H9 (cell line): ENCODE data around the gene CEMIP2. TPM values are rescaled to one million over a fixed set of nuclear protein-coding genes. Genes with fewer than 3 reads are reported as not detected.

Experiments
- DNase-seq: peaks from one replicate; pipeline ENCODE4 v3.0.0-alpha.2; 2017
- H2AFZ ChIP-seq: one replicate; pipeline ENCODE4 v1.6.1; 2013; ENCODE audit warnings: mild to moderate bottlenecking, low read length, control low read depth, moderate library complexity
- H2AK5ac ChIP-seq: 2 replicates; pipeline ENCODE4 v1.6.1; 2013; ENCODE audit warnings: low read length, control low read depth, mixed read lengths; ENCODE audit not compliant: insufficient read length
- H2BK120ac ChIP-seq: one replicate; pipeline ENCODE4 v1.6.1; 2013; ENCODE audit warnings: low read depth, mild to moderate bottlenecking, low read length, control low read depth, inconsistent platforms; ENCODE audit not compliant: poor library complexity, severe bottlenecking
- H2BK12ac ChIP-seq: 2 replicates; pipeline ENCODE4 v1.6.1; 2013; ENCODE audit warnings: low read length, control low read depth, mixed read lengths, low read depth; ENCODE audit not compliant: insufficient read length
- H2BK15ac ChIP-seq: 2 replicates; pipeline ENCODE4 v1.6.1; 2013; ENCODE audit warnings: low read depth, low read length, control low read depth
- H2BK20ac ChIP-seq: one replicate; pipeline ENCODE4 v1.6.1; 2013; ENCODE audit warnings: low read depth, mild to moderate bottlenecking, low read length, control low read depth, inconsistent platforms; ENCODE audit not compliant: poor library complexity, severe bottlenecking
- H2BK5ac ChIP-seq: 2 replicates; pipeline ENCODE4 v1.6.1; 2013; ENCODE audit warnings: low read length, control low read depth, mixed read lengths; ENCODE audit not compliant: insufficient read length
- H3K14ac ChIP-seq: 2 replicates; pipeline ENCODE4 v1.6.1; 2013; ENCODE audit warnings: low read length, control low read depth; ENCODE audit not compliant: insufficient read depth
- H3K18ac ChIP-seq: 2 replicates; pipeline ENCODE4 v1.6.1; 2013; ENCODE audit warnings: low read depth, mild to moderate bottlenecking, mixed read lengths, low read length, control low read depth; ENCODE audit not compliant: insufficient read length
- H3K23ac ChIP-seq: 2 replicates; pipeline ENCODE4 v1.6.1; 2013; ENCODE audit warnings: low read length, control low read depth, mixed read lengths, low read depth; ENCODE audit not compliant: insufficient read length
- H3K23me2 ChIP-seq: 2 replicates; pipeline ENCODE4 v1.6.1; 2013; ENCODE audit warnings: low read depth, mild to moderate bottlenecking, mixed read lengths, low read length, control low read depth; ENCODE audit not compliant: insufficient read length, poor library complexity, severe bottlenecking
- H3K27ac ChIP-seq: 2 replicates; pipeline ENCODE4 v1.5.1; 2013; ENCODE audit warnings: low read length, control low read depth, mixed read lengths, low read depth; ENCODE audit not compliant: insufficient read length
- H3K27me3 ChIP-seq: 2 replicates; pipeline ENCODE4 v1.6.1; 2013; ENCODE audit warnings: low read length, control low read depth, inconsistent platforms; ENCODE audit not compliant: insufficient read depth
- H3K4ac ChIP-seq: 2 replicates; pipeline ENCODE4 v1.6.1; 2013; ENCODE audit warnings: low read depth, mild to moderate bottlenecking, control low read depth, inconsistent platforms, low read length, moderate library complexity
- H3K4me1 ChIP-seq: 2 replicates; pipeline ENCODE4 v1.6.1; 2013; ENCODE audit warnings: low read length, control low read depth, inconsistent platforms; ENCODE audit not compliant: insufficient read depth
- H3K4me2 ChIP-seq: 2 replicates; pipeline ENCODE4 v1.6.1; 2013; ENCODE audit warnings: low read length, control low read depth, mixed read lengths; ENCODE audit not compliant: insufficient read length, insufficient read depth
- H3K56ac ChIP-seq: 2 replicates; pipeline ENCODE4 v1.6.1; 2013; ENCODE audit warnings: low read depth, mild to moderate bottlenecking, mixed read lengths, low read length, control low read depth; ENCODE audit not compliant: insufficient read length
- H3K79me1 ChIP-seq: 2 replicates; pipeline ENCODE4 v1.6.1; 2013; ENCODE audit warnings: low read depth, mild to moderate bottlenecking, moderate library complexity, low read length, control low read depth, inconsistent platforms; ENCODE audit not compliant: insufficient read depth, poor library complexity, severe bottlenecking
- H3K79me2 ChIP-seq: 2 replicates; pipeline ENCODE4 v1.6.1; 2013; ENCODE audit warnings: low read length, control low read depth, inconsistent platforms; ENCODE audit not compliant: insufficient read depth
- H3K9ac ChIP-seq: 2 replicates; pipeline ENCODE4 v1.6.1; 2013; ENCODE audit warnings: low read length, control low read depth, mixed read lengths; ENCODE audit not compliant: insufficient read length; ENCODE audit errors: extremely low read depth
- H3K9me3 ChIP-seq: one replicate; pipeline ENCODE4 v1.6.1; 2013; ENCODE audit warnings: low read depth, low read length, inconsistent platforms; ENCODE audit not compliant: control insufficient read depth
- H3T11ph ChIP-seq: one replicate; pipeline ENCODE4 v1.6.1; 2013; ENCODE audit warnings: mild to moderate bottlenecking, low read length, control low read depth, inconsistent platforms
- H4K20me1 ChIP-seq: one replicate; pipeline ENCODE4 v1.6.1; 2013; ENCODE audit not compliant: control insufficient read depth, insufficient read length, insufficient read depth
- H4K5ac ChIP-seq: 2 replicates; pipeline ENCODE4 v1.6.1; 2013; ENCODE audit warnings: low read depth, mild to moderate bottlenecking, mixed read lengths, low read length, control low read depth; ENCODE audit not compliant: insufficient read length
- H4K8ac ChIP-seq: replicated peaks from 2 replicates; pipeline ENCODE4 v1.6.1; 2013; ENCODE audit warnings: low read length, control low read depth, mixed read lengths, low read depth; ENCODE audit not compliant: insufficient read length
- H4K91ac ChIP-seq: 2 replicates; pipeline ENCODE4 v1.6.1; 2013; ENCODE audit warnings: low read depth, mild to moderate bottlenecking, moderate library complexity, mixed read lengths, low read length, control low read depth; ENCODE audit not compliant: insufficient read length
- H3K27ac Mint-ChIP-seq, 3 experiments: 2 replicates in 2 of 3; 3 replicates in 1 of 3; pipeline ENCODE4 v1.8.0; 2020 to 2021; ENCODE audit warnings: mixed read lengths in 3 of 3, mild to moderate bottlenecking in 1 of 3, moderate library complexity in 1 of 3
- H3K27me3 Mint-ChIP-seq: 2 replicates; pipeline ENCODE4 v1.8.0; 2021; ENCODE audit warnings: low read depth, mild to moderate bottlenecking, moderate library complexity, mixed read lengths
- H3K36me3 Mint-ChIP-seq, 3 experiments: 2 replicates in 2 of 3; 3 replicates in 1 of 3; pipeline ENCODE4 v1.8.0; 2020 to 2021; ENCODE audit warnings: low read depth in 3 of 3, mixed read lengths in 3 of 3; ENCODE audit not compliant: insufficient read depth in 1 of 3
- H3K4me1 Mint-ChIP-seq, 2 experiments: 2 replicates each; pipeline ENCODE4 v1.8.0; 2020; ENCODE audit warnings: mixed read lengths in 2 of 2
- H3K4me3 Mint-ChIP-seq, 2 experiments: 2 replicates in 1 of 2; 3 replicates in 1 of 2; pipeline ENCODE4 v1.8.0; 2020 to 2021; ENCODE audit warnings: mild to moderate bottlenecking in 2 of 2, mixed read lengths in 2 of 2, moderate library complexity in 1 of 2
- H3K9me3 Mint-ChIP-seq, 2 experiments: 2 replicates in 1 of 2; 3 replicates in 1 of 2; pipeline ENCODE4 v1.8.0; 2020; ENCODE audit warnings: mild to moderate bottlenecking in 2 of 2, mixed read lengths in 2 of 2, moderate library complexity in 1 of 2
- WGBS: extraction: QIAGEN DNeasy Blood & Tissue Kit; methylation state at CpG from one replicate; pipeline ENCODE4 v1.1.7; 2013; ENCODE audit warnings: missing lambda C conversion rate, low lambda C conversion rate, mixed read lengths; ENCODE audit not compliant: insufficient read length; ENCODE audit errors: extremely low coverage; 5-methylcytosine and 5-hydroxymethylcytosine counted together
- total RNA-seq: library from RNA; stranded (reverse); gene quantifications from 2 replicates; pipeline ENCODE4 v1.2.1, GENCODE V29; 2021
- TF ChIP-seq, protein P1 (sequence below): fragments of 200-600 bp; sonication (generic); conservative IDR thresholded peaks from 3 replicates; pipeline ENCODE4 v1.8.0; 2021; ENCODE audit warnings: antibody characterized with exemption, mild to moderate bottlenecking

Gene CEMIP2
- total RNA-seq, 1 experiment from 2014 or later = 77.2 TPM

DNA sequence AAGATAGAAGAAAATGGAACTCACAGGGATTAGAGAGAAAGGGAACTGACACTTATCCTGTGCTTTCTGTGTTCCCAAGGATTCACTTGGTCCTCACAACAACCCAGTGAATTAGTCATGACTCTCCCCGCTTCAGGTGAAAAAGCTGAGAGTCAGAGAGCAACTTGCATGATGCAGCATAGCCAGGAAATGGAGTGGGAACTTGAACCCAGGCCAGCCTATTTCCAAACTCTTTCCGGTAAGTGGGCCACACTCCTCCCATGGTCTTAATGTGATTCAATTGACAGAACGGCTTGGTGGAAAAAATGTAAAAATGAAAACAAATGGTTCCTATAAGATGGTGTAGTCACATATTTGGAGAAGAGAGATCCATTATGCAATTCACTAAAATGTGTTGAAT is 45.9 kb upstream of the CEMIP2 start:
- Histone ChIP-seq H4K5ac (no peak overlapping the region), H2BK15ac (no peak overlapping the region), H2AK5ac (no peak overlapping the region), H3K56ac (no peak overlapping the region), H3K79me1 (no peaks in the 10 kb centered on the region), H2BK5ac (no peak overlapping the region), H2BK12ac (no peak overlapping the region), H3K27ac (no peak overlapping the region), H2AFZ (no peak overlapping the region), H4K8ac (no peak overlapping the region), H4K20me1 (no peaks in the 10 kb centered on the region), H3K9me3 (no peaks in the 10 kb centered on the region), H2BK20ac (no peak overlapping the region), H3K79me2 (no peaks in the 10 kb centered on the region), H3K4me1 (no peaks in the 10 kb centered on the region), H3T11ph (no peak overlapping the region), H4K91ac (no peak overlapping the region), H3K9ac (no peak overlapping the region), H3K4ac (no peak overlapping the region), H3K4me2 (no peak overlapping the region), H3K27me3 (no peaks in the 10 kb centered on the region), H2BK120ac (no peak overlapping the region), H3K23ac (no peak overlapping the region), H3K14ac (no peak overlapping the region), H3K18ac (no peak overlapping the region), H3K23me2 (no peaks in the 10 kb centered on the region)
- TF ChIP-seq, protein P1, sequence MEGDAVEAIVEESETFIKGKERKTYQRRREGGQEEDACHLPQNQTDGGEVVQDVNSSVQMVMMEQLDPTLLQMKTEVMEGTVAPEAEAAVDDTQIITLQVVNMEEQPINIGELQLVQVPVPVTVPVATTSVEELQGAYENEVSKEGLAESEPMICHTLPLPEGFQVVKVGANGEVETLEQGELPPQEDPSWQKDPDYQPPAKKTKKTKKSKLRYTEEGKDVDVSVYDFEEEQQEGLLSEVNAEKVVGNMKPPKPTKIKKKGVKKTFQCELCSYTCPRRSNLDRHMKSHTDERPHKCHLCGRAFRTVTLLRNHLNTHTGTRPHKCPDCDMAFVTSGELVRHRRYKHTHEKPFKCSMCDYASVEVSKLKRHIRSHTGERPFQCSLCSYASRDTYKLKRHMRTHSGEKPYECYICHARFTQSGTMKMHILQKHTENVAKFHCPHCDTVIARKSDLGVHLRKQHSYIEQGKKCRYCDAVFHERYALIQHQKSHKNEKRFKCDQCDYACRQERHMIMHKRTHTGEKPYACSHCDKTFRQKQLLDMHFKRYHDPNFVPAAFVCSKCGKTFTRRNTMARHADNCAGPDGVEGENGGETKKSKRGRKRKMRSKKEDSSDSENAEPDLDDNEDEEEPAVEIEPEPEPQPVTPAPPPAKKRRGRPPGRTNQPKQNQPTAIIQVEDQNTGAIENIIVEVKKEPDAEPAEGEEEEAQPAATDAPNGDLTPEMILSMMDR = no peak
- WGBS = no CpG with 5 or more reads among the region's 3 CpGs
- no peak overlapping the region for H3K4me3 Mint-ChIP-seq
- H3K4me1 Mint-ChIP-seq = peaks cover 8% of the 10 kb centered on the region in 2 experiments
- no peak overlapping the region; a peak in 1 of 7 replicates for H3K27ac Mint-ChIP-seq
- no peaks in the 10 kb centered on the region for H3K27me3 Mint-ChIP-seq
- no peaks in the 10 kb centered on the region for H3K36me3 Mint-ChIP-seq
- no peaks in the 10 kb centered on the region for H3K9me3 Mint-ChIP-seq
- no peak for DNase-seq
